Measurements from ENCODE around the gene PIGZ. TPM values are rescaled to one million over a fixed set of nuclear protein-coding genes. Genes with fewer than 3 reads are reported as not detected.

The PIGZ gene
- total and polyA plus RNA-seq, 9 of the 15 experiments (the other 6 are each of a cell fraction or from before 2014, with no cell fraction given): 0.15 to 1.8 (median 0.76) TPM

DNA sequence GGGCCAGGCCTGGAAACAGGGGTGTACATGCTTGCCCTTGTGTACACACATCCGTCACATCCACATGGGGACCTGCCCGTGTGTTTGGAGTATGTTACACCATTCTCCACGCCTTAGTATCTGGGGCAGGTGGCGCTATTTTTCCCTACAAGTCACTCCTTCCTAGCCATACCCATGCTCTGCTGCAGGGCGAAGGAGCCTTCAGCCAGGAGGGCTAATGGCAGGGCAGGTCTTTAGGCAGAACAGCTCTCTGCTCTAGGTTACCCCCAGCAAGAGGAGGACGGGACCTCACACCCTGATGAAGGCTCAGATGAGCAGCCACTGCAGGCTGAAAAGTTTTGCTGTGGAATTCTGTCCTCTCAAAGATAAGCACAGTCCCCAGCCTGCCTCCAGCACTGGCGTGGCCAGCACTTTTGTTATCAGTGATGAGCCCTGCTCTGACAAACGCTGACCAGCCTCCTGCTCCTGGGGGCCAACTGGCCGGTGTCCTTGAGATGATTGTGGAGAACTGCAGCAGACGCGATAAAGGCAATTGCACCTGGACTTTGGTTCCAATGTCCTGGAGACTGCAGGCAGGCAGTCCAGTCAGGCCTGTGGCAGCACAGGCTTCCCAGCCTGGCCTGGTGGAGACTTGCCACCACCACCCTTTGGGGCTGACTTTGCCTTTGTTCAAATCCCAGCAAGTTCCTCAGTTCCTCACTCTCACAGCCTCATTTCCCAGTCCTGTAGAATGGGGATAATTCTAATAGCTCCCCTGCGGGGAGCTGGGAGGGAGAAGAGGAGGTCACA lies 19.8 kb upstream of the PIGZ start (continued):
- TF ChIP-seq ZNF316 (IDR thresholded peaks at IDR 0.05) (no peak), HDAC1 (IDR thresholded peaks at IDR 0.05) (peak in 1 of 2 experiments; percentile 75; a peak in 2 of 4 replicates), BRF1 (IDR thresholded peaks at IDR 0.05; ENCODE audit: borderline replicate concordance, extremely low read depth, insufficient read length) (no peak), PTRF (tag; IDR thresholded peaks at IDR 0.05) (no peak), NFATC3 (IDR thresholded peaks at IDR 0.05) (no peak), CREM (IDR thresholded peaks at IDR 0.05; ENCODE audit: low read depth) (peak; percentile 72), CXXC5 (CRISPR knock-in tag; IDR thresholded peaks at IDR 0.05) (peak; percentile 96), ZNF766 (CRISPR knock-in tag; conservative IDR thresholded peaks at IDR 0.05) (peak; percentile 85), HSF4 (CRISPR knock-in tag; IDR thresholded peaks at IDR 0.05; ENCODE audit: borderline replicate concordance) (peak; percentile 13; the same call in 1 of the 2 replicates), THRAP3 (IDR thresholded peaks at IDR 0.05; ENCODE audit: borderline replicate concordance) (no peak), ESRRB (CRISPR knock-in tag; IDR thresholded peaks at IDR 0.05; ENCODE audit: borderline replicate concordance) (no peak), CBX3 (IDR thresholded peaks at IDR 0.05; ENCODE audit: borderline replicate concordance in 1 of 2, low read length in 2 of 2) (peak in 1 of 2 experiments; percentile 84; a peak in 1 of 3 replicates), ZNF79 (CRISPR knock-in tag; IDR thresholded peaks at IDR 0.05; ENCODE audit: low read depth) (no peak), KAT7 (CRISPR knock-in tag; IDR thresholded peaks at IDR 0.05; ENCODE audit: borderline replicate concordance) (0 out of 2 replicates have a peak, but pooled peaks have one; percentile 32)
- TF ChIP-seq, protein P1, sequence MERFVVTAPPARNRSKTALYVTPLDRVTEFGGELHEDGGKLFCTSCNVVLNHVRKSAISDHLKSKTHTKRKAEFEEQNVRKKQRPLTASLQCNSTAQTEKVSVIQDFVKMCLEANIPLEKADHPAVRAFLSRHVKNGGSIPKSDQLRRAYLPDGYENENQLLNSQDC (CRISPR knock-in tag; IDR thresholded peaks at IDR 0.05): no peak
- TF ChIP-seq, protein P2, sequence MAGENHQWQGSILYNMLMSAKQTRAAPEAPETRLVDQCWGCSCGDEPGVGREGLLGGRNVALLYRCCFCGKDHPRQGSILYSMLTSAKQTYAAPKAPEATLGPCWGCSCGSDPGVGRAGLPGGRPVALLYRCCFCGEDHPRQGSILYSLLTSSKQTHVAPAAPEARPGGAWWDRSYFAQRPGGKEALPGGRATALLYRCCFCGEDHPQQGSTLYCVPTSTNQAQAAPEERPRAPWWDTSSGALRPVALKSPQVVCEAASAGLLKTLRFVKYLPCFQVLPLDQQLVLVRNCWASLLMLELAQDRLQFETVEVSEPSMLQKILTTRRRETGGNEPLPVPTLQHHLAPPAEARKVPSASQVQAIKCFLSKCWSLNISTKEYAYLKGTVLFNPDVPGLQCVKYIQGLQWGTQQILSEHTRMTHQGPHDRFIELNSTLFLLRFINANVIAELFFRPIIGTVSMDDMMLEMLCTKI (IDR thresholded peaks at IDR 0.05; ENCODE audit: partially characterized antibody): no peak
